ENCODE data around the gene CYP4F11.

GRCh38 chr19:15905026-15905425, 29.3 kb downstream of the CYP4F11 start:
- TF ChIP-seq POLR2A (IDR thresholded peaks at IDR 0.05) (no peak), CTCF (IDR thresholded peaks at IDR 0.05) (no peak)
